Body of pancreas (tissue), 4 donors: ENCODE data around the gene GRIFIN. TPM values are rescaled to one million over a fixed set of nuclear protein-coding genes. Genes with fewer than 3 reads are reported as not detected.

Source experiments
- ATAC-seq: fragments of 150-250 bp; one replicate; pipeline ENCODE4 v1.9.1; 2016
- DNase-seq, 4 donors: peaks; one replicate each; pipeline ENCODE4 v3.0.0-alpha.2; 2019
- H3K27ac ChIP-seq, 4 donors: fragments of 200-600 bp; sonication (generic); 1 replicate in 3 of 4; 2 replicates in 1 of 4; pipeline versions ENCODE4 v1.5.1 to v1.6.1; 2016 to 2019; ENCODE audit warnings: mild to moderate bottlenecking in 1 of 4, mixed read lengths in 1 of 4, moderate library complexity in 1 of 4
- H3K27me3 ChIP-seq, 2 donors: fragments of 200-600 bp; sonication (generic); one replicate each; pipeline ENCODE4 v1.6.0; 2016; ENCODE audit warnings: mild to moderate bottlenecking in 1 of 2
- H3K36me3 ChIP-seq, 2 donors: fragments of 200-600 bp; sonication (generic); replicated peaks in 1 of 2; 2 replicates each; pipeline ENCODE4 v1.5.1; 2016; ENCODE audit warnings: low read depth in 2 of 2; ENCODE audit not compliant: insufficient read depth in 1 of 2
- H3K4me1 ChIP-seq: fragments of 200-600 bp; sonication (generic); one replicate; pipeline ENCODE4 v1.6.0; 2016
- H3K4me3 ChIP-seq, 2 donors: fragments of 200-600 bp; sonication (generic); 1 replicate in 1 of 2; 2 replicates in 1 of 2; pipeline ENCODE4 v1.5.1; 2016 to 2019
- H3K9me3 ChIP-seq, 3 donors: fragments of 200-600 bp; sonication (generic); 1 replicate in 2 of 3; 2 replicates in 1 of 3; pipeline ENCODE4 v1.5.1; 2016
- POLR2A ChIP-seq, 3 donors: fragments of 450-650 bp; IDR thresholded peaks; one replicate each; pipeline ENCODE4 v1.6.1; 2016; ENCODE audit warnings: antibody characterized with exemption in 3 of 3, mild to moderate bottlenecking in 2 of 3
- WGBS, 2 donors: methylation state at CpG; one replicate each; pipeline ENCODE4 v1.1.5; 2017; 5-methylcytosine and 5-hydroxymethylcytosine counted together
- intact Hi-C: fragments of 100-400 bp; cut with DNase I; formaldehyde crosslinking; loops from one replicate; pipeline ENCODE4 v1.15.1; 2023
- total RNA-seq, 2 donors: library from RNA; depleted of rRNA; stranded (reverse); fragments of >200 nt; gene quantifications; one replicate each; pipeline ENCODE4 v1.1.0, GENCODE V29; 2016
- TF ChIP-seq, protein P1 (sequence below), 7 experiments: fragments of 450-650 bp in 4 of 7; fragments of 200-600 bp in 3 of 7; sonication (generic) in 3 of 7; IDR thresholded peaks; one replicate each; pipeline ENCODE4 v1.5.1; 2016 to 2019; ENCODE audit warnings: antibody characterized with exemption in 7 of 7

The GRIFIN gene
- total RNA-seq, 2 donors from 2014 or later: not detected

DNA sequence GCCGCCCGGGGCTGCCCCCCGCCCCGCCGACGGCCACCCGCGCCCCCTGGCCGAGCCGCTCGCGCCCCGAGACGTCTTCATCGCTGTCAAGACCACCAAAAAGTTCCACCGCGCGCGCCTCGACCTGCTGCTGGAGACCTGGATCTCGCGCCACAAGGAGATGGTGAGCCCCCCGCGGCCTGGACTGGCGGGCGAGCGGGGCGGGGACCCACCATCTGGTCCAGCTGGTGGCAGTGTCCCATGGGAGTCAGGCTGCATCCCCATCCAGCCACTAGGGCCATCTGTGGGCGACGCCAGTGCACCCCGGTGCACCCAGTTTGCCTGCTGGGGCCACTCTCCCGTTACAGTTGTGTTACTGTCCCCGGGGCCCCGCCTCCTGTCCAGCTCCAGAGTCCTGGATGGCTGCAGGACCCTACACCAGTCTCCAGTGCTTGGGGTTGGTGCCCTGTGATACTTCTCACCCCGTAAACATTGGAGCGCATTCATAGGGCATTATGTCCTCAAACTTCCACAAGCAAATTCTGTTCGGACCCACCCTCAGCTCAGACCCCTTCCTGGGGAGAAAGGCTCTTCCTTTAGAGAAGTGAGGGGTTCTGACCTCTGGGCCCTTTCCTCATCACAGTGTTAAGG, 44.0 kb upstream of the GRIFIN start:
- intact Hi-C loops: no loop called here
- TF ChIP-seq, protein P1, sequence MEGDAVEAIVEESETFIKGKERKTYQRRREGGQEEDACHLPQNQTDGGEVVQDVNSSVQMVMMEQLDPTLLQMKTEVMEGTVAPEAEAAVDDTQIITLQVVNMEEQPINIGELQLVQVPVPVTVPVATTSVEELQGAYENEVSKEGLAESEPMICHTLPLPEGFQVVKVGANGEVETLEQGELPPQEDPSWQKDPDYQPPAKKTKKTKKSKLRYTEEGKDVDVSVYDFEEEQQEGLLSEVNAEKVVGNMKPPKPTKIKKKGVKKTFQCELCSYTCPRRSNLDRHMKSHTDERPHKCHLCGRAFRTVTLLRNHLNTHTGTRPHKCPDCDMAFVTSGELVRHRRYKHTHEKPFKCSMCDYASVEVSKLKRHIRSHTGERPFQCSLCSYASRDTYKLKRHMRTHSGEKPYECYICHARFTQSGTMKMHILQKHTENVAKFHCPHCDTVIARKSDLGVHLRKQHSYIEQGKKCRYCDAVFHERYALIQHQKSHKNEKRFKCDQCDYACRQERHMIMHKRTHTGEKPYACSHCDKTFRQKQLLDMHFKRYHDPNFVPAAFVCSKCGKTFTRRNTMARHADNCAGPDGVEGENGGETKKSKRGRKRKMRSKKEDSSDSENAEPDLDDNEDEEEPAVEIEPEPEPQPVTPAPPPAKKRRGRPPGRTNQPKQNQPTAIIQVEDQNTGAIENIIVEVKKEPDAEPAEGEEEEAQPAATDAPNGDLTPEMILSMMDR (IDR thresholded peaks at IDR 0.05): peak in 3 of 7 experiments; percentile 6 to 34 (median 25)
- peak in 1 of 3 donors; percentile 28 for TF ChIP-seq POLR2A (IDR thresholded peaks at IDR 0.05)
- DNase-seq (peak; percentile 57 to 68 (median 60)), ATAC-seq (no peak)
- H3K9me3 ChIP-seq: no peaks in the 10 kb centered on the region
- peak overlapping the region; percentile 89 to 98 (median 93) for H3K27ac ChIP-seq
- peak overlapping the region; percentile 44 to 68 for H3K4me3 ChIP-seq
- H3K27me3 ChIP-seq: no peaks in the 10 kb centered on the region
- peaks cover 58% of the 10 kb centered on the region for H3K4me1 ChIP-seq
- 1% methylated on average over 30 of the region's 37 CpGs; no CpG with 5 or more reads in 1 of the 2 donors for WGBS, 2 donors
- H3K36me3 ChIP-seq: no peaks in the 10 kb centered on the region

DNA sequence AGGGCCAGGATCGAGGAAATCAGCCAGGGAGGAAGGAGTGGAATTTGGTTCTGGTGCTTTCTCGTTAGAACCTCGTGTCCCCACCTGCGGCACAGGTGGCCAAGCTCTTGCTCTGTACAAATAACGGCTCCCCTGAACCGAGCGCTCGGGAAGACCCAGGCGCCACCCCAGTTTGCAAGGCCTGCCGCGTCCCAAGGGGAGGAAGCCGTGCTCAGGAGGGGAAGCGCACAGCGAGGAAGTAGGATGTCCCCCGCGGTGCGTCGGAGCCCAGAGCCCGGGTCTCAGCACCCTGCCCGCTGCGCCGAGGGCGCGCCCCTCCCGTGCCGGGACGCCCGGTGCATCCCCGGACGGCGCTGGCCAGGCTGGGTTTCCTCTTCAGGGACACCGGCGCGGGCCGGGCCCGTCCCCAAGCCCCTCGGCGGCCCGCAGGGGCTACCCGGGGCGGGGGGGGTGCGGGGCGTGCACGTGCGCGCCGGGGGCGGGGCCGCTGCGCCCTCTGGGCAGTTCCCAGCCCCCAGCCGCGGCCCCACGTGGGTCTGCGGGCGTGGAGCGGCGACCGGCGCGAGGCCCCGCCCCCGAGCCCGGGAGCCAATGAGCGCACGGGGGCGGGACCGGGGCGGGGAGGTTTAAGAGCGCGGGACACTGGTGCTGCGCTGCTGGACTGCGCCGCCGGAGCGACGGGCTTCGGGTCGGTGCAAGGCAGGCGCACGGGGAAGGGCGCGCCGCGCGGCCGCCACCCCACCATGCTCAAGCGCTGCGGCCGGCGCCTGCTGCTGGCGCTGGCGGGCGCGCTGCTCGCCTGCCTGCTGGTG, 43.1 kb upstream of the GRIFIN start, which contains the start of gene LFNG:
TSS of gene LFNG (plus strand) at position 656 of the 812 bp plus-strand sequence. CDS start at position 744, 88 bp downstream.
- Histone ChIP-seq H3K27ac (peak within 1 kb of the TSS; percentile 89 to 98 (median 93)), H3K4me3 (peak within 1 kb of the TSS; percentile 44 to 68), H3K9me3 (no peaks in the 10 kb centered on the region), H3K4me1 (peaks cover 48% of the 10 kb centered on the region), H3K36me3 (no peaks in the 10 kb centered on the region), H3K27me3 (no peaks in the 10 kb centered on the region)
- DNase-seq (peak; percentile 90 to 93 (median 92)), ATAC-seq (peak; percentile 66)
- TF ChIP-seq, protein P1 (IDR thresholded peaks at IDR 0.05): no peak
- TF ChIP-seq POLR2A (IDR thresholded peaks at IDR 0.05): peak; percentile 81 to 100 (median 89)
- intact Hi-C loops: no loop called here
- 0 to 1% methylated on average over 4 to 74 of the region's 95 CpGs for WGBS, 2 donors

DNA sequence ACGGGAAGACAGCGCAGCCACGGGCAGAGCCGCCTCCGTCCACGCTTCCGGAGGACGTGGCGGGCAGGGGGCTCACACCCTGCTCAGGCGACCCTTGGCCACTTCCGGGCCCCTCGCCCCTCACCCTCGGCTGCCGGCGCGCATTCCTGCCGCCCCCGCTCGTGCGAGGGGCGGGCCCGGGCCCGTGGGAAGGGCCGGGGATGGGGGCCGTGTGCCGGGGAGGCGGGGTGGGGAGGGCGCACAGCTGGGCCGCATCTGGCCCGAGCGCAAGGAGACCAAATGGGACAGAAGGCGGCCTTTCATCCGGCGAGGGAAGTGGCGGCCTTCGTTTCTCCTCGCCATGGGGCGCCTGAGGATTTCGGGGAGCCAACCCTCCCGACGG, 42.5 kb upstream of the GRIFIN start:
- peak overlapping the region in 2 of 4 donors; percentile 5 to 54 for H3K27ac ChIP-seq

DNA sequence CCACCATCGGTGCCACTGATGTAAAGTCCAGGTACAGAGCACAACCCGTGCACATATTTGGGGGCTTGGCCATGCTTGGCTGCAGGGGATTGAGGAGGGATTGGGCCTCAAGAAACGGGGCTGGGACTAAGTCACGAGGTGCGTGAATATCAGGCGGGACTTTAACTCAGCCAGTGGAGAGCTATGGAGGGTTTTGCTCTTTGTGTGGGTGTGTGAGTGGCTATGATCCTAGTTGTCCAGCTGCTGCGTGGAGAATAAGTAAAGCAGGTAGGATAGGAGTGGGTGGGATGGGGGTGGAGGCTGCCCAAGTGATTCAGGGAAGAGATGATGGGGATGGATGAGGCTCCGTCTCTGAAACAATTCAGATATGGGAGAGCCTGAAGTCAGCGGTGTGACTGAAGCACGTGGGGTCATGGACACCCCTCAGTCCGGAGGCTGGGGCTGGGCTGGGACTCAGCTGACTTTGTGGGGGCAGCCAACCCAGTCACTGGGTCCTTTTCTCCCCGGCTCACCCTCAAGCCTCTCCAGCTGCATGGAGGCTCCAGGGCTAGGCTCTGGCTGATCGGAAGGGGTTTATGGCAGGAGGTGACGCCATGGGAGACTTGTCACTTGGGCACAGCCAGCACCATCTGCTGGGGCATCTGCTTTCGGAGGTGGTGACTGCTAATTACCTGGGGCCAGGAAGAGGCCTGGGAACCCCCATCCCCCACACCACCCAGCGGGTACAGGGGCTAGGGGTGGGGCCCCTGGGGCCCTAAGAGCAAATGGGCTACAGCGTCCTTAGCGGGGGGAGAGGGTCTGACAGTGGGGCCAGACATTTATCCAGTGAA, 41.7 kb upstream of the GRIFIN start:
- TF ChIP-seq POLR2A (IDR thresholded peaks at IDR 0.05): no peak
- TF ChIP-seq, protein P1 (IDR thresholded peaks at IDR 0.05): no peak
- intact Hi-C loops: no loop called here
- ATAC-seq (no peak), DNase-seq (no peak)
- H3K4me3 ChIP-seq: no peak overlapping the region
- H3K27ac ChIP-seq: no peak overlapping the region
- peaks cover 34% of the 10 kb centered on the region for H3K4me1 ChIP-seq
- WGBS, 2 donors: 72 to 76% methylated on average over 17 to 18 of the region's 18 CpGs
- no peaks in the 10 kb centered on the region for H3K27me3 ChIP-seq
- H3K36me3 ChIP-seq: no peaks in the 10 kb centered on the region
- H3K9me3 ChIP-seq: no peaks in the 10 kb centered on the region

More for the DNA sequence above, 42.5 kb upstream of the GRIFIN start:
- ATAC-seq (no peak), DNase-seq (no peak)
- Histone ChIP-seq H3K9me3 (no peaks in the 10 kb centered on the region), H3K4me1 (peaks cover 42% of the 10 kb centered on the region), H3K27me3 (no peaks in the 10 kb centered on the region), H3K36me3 (no peaks in the 10 kb centered on the region), H3K4me3 (no peak overlapping the region)
- WGBS, 2 donors: 15% methylated on average over 41 of the region's 41 CpGs; no CpG with 5 or more reads in 1 of the 2 donors
- TF ChIP-seq, protein P1 (IDR thresholded peaks at IDR 0.05): no peak
- TF ChIP-seq POLR2A (IDR thresholded peaks at IDR 0.05): no peak
- intact Hi-C loops: no loop called here
